Suppressor macrophage treated with lipopolysaccharide for 4 hours (primary cell): ENCODE results near the gene HILPDA.

Experiments used
- DNase-seq: peaks from one replicate; pipeline ENCODE4 v3.0.0-alpha.2; 2020

HILPDA gene, protein sequence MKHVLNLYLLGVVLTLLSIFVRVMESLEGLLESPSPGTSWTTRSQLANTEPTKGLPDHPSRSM

DNA sequence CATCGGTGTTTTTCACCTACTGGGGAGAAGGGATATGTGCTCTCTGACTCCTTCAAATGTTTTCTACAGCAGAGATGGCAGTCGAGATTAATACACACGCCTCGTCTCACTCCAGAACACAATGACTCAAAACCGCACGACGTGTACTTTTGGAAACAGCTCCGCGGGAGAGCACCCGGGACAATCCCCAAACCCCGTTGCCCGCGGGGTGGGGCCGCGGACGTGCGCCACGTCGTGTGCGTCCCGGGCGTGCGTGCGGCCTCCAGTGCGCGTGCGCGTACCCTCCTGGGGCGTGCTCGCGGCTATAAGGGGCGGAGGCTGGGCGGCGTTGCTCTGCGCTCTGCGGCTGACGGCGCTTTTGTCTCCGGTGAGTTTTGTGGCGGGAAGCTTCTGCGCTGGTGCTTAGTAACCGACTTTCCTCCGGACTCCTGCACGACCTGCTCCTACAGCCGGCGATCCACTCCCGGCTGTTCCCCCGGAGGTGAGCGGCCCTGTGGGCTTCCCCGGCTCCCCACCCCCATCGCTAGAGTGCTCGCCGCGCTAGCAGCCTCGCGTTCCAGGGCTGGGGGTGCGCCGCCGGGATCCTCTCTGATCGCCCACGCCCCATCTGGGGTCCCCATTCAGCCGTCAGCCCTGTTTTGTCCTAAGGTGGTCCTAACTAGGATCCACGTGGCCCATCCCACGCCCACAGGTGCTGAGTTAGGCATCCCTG lies at the start of gene HILPDA:
Gene HILPDA, plus strand, starts transcription at position 336 of the 712 bp plus-strand sequence. CDS start 1,391 bp downstream, outside the sequence.
- peak; percentile 99 for DNase-seq

DNA sequence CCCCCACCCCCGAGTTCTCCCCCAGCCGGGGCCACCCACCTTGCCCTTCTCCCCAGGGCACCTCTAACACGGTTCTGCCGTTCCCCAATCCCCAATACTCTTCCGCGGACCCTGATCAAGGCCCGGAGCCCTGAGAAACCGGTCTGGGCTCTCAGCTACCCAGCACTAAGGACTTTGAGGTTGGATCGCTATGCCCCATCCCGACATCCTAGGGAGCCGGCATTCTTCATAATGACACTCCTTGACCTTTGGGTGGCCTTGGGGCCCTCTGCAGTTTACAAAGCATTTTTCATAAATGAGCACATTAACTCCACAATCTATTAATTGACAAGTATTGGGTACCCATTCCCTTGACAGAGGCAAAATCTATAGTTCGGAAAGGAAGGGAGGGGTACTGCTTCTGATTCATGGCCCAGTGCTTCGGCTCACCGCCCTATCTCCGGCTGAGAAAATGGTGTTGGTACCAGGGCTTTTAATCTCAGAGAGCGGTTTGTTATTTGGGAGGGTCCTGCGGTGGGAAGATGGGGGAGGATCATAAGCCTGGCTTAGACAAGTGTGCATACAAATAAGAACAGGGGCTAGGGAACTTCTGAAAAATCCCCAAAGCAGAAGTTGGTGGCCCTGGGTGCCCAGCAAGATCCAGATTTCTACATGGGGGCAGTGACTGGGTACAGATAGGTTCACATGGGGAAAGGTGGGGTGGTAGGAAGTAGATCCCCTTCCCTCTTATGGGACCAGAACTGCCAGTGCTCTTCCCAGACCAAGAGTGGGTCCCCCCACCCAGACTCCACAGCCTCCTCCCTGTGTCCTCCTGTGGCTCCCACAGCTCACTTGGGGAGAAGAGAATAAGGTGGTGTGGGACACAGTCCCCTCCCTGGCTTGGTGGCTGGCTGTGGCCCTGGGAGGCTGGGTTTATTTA lies 49.1 kb upstream of the HILPDA start:
- DNase-seq, result peak; percentile 53

DNA sequence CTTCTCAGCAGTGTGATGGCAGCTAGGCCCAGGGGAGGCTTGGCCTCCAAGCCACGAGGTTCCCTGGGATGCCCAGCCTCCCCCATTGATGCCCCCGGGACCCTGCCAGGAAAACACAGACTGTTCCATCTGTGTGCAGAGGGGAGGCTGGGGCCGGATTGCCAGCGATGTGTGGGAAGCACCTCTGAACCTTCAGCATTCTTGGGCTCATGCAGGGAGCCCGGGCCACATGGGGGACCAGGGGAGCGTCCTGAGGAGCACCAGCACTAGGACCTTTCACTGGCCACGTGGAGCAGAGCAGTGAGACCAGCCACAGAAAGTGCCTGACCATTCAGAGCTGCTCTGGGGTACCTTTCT lies 48.5 kb upstream of the HILPDA start:
- DNase-seq, result no peak

DNA sequence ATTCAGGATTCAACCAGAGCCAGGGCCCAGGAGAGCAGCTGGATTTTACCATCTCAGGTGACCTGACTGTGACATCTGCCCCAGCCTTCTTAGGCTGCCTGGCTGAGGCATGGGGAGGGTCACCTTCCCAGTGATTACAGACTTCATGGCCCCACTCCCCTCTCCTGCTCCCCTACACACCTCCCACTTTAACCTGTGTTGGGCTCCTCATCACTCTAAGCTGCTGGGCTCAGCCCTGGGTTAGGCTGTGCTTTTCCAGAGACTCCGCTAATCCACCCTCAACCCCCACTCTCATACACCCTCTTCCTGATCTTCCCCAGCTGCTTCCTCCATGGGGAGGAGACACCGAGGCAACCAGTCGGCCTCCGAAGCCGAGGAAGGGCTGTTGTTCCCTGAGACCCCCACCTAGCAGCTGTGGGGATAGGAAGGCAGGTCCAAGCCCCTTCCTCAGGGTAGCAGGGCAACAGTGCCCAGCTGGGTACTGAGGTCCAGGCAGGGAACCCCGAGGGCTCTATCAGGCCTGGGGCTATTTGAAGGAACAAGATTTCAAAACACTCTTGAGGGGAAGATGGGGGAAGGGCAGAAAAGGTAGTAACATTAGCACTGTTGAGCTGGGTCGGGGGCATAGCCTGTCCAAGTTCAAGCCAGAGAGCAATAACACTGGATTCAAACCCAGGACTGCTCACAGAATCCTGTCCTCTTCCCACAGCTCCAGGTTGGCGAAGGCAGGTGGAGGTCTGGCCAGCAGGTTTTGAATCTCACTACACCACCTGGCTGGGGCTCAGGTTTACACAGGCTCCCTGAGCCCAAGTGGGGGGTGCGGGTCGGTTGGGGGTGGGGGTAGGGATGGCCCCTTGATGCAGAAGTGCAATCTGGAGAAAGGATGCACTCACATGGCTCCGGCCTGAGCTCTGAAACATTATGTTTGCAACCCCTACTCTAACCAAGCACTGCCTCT lies 47.6 kb upstream of the HILPDA start:
- DNase-seq, result no peak

DNA sequence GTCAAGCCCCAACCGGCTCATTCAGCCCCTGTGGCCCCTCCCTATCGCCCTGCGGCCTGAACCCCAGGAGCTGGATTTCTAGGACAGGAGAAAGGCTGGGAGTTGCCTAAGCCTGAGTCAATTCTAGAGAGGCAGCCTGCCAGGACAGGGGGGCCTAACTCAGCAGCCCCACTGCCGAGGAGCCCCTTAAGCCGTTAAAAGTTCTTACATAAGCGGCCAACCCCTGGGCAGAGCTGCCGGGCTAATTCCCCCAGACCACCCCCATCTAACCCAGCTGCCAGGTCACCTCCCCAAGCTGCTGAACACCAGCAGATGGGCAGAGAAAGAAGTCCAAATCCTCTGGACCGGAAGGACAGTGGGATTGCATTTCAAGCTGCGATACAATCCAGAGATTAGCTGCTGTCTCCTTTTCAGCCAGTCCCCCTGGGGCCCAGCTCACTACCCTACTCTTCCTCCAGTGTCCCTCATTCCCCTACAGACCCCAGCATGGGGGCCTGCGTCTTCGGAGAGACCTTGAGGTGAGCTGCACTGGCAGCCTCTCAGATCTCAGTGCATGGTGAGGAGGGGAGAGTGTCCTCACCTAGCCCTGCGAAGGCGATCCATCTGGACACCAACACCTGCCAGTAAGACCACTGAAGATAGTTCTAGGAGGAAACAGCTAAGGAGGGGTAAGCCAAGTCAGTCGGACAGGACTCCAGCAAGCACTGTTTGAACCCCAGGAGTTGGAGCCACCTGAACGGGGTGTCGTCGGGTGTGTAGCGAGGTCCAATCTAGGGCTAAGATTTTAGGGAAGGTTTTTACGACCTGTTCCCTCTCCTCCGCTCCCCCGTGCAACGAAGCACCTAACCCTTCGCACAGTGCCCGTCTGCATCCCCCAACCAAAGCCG lies 46.7 kb upstream of the HILPDA start:
- no peak for DNase-seq

DNA sequence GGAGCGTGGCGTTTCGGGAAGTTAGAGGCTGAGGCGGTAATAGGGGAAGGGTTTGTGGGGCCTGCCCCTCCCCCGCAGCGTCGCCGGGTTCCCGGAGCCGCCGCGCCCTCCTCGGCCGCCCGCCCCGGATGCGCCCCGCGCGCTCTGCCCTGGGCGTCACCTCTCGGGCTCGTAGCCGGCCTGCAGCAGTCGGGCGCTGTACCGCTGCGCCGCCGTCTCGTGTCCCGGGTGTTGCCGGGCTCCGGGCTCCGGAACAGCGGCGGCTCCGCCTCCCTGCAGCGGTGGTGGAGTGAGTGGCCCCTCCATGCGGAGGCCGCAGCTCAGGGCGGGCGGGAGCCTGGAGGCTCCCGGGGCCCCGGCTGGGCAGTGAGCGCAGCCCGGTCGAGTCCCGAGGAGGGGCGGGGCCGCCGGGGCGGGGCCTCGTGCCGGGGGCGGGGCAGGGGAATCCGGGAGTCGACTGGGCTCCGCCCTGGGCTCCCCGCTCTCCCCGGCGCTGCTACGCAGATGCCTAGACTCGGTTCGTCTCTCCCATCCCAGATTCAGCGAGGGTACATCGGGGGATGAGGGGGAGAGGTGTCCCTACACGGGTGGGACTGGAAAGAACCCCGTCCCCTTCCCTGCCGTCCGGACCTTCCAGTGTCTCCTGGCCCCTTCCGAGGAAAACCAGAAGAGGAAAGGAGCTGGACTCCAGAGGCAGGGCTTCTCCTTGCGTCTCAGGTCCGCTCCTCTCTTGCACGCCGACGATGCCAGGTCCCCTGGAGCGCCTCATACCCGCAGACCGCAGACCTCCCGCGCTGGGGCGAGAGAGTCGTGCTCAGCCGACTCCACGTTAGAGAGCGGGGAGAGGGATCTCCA lies 45.9 kb upstream of the HILPDA start, which contains the start of gene IMPDH1:
Gene IMPDH1, minus strand, starts transcription at position 387 of the 855 bp plus-strand sequence. Its CDS starts 81 bp downstream, at position 306.
- peak; percentile 86 for DNase-seq

DNA sequence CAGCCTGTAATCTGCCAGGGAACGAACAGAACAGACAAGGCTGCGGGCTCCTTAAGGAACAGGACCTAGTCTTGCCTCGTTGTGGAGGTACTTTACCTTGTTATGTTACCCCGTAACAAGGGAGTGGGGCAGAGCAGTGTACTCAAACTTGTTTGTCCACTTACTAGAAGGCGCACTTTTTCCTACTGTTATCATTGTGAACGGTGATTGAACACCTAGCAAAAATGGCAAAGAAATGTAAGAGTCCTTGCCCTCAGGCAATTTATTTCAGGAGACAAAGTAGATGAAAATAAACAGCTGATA lies 45.3 kb upstream of the HILPDA start:
- no peak for DNase-seq

DNA sequence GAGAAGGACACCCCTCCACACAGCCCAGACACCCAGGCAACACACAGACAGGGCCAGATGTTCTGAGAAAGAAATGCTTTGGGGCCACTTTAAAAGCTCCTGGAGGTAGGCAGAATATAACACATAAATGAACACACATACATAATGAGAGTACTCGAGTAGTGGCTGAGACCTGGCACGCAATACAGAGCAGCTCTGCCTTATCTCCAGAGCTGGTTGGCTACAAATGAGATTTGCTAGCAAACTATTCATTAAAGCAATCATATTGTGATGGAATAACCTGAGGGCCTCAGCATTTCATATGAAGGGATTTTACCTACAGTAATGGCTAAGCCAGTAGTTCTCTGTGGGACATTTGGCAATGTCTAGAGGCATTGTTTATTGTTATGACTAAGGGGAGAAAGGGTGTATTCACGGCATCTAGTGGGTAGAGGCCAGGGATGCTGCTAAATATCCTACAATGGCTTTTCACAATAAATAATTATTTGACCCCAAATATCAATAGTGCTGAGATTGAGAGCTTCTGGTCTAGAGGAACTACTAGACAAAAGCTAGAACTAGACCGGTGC lies 40.4 kb upstream of the HILPDA start:
- DNase-seq, result no peak

DNA sequence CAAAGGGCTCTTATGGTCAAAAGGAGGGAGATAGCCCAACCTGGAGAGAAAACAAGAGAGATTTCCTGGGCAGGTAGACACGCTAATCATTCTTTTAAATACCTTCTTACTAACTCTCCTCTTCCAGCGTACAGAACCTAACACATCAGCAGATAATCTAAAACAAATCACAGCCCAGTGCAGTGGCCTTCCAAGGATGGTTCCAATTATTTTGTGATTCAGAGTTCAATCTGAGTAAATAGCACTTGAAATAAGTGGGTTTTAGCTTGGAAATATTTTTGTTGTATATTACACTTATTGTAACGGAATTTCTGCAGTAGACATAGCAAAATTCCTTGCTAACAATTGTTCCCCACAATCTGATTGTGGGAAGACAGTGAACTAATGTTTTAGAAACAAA lies 38.6 kb upstream of the HILPDA start:
- no peak for DNase-seq

DNA sequence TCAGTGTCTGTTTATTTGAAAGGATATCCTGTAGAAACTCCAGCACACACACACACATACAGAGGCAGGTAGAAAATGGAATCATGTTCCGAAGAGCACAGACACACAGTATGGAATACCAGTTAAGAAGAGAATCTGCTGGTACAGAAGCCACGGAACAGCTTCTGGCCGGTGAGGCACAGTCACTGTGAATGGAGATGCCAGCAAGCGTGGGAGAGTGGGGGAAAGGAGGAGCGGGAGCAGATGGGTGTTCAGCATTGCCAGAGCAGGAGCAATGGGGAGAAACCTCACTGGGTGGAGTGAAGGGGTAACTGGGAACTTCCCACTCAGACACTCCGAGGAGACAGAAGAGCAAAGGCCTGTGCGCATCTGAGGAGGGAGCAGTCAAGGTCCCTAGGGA lies 36.4 kb upstream of the HILPDA start:
- no peak for DNase-seq

DNA sequence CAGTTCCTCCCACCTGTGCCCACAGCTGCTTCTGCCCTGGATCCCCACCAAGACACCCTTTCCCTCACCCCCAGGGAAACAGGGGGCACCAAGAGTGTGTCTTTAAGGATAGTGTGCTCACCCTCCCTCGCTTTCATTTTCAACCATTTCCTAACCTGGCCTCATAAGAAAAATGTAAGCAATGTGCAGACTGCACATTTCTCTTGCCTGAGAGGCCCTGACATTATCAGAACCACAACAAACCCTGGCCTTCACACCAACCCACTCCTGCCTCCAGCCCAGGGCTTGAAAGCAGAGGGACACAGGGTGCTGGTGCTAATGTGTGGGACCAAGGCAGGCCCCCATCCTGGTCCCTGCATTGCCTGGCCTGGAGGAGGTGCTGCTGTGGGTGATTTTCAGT lies 34.9 kb upstream of the HILPDA start:
- no peak for DNase-seq

DNA sequence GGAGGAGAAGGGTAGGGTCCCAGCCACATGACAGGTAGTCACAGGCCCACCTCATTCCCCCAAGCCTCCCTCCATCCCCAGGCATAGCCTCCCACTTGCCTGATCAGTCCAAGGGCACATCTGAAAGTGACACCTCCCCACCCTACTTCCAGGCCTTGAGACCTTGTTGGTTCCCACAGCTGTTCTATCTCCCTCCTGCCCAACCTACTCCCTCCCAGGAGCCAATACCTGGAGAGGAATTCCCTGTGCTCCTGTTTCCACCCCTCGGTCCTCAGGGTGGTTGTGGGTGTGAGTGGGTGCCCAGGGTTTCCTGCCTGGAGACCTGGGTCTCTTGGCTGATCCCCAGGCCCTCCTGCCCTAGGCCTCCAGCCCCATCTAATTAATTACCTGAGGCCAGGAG lies 34.3 kb upstream of the HILPDA start:
- no peak for DNase-seq

DNA sequence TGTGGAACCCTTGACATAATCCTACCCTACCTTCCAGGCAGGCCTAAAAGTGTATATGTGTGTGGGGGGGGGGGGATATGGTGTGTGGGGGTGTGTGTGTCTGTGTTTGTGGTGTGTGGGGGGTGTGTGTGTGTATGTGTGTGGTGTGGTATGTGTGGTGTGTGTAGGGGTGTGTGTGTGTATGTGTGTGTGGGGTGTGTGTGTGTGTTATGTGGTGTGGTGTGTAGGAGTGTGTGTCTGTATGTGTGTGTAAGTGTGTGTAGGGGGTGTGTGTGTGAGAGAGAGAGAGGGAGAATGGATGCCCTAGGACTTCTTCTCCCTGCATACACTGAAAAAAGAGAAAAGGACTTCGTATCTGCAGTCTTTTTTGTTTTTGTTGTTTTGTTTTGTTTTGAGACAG lies 33.6 kb upstream of the HILPDA start:
- DNase-seq, result no peak

DNA sequence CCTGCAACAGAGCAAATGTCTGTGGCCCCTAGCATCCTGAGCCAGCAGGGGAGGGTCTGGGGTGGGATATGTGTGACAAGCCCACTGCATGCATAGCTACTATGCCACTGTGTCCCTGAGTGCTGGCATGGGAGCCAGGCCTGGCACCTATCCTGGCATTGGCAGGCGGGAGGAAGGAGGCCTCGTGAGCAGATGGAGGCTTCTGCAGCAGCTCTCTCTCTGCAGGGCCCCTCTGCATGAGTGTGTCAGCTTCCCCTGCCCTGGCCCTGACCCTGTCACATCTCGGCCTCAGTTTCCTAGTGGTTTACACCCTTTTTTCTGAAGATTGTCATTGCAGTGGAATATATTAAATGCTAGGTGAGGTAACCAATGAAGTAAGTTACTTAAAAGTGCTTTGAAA lies 32.8 kb upstream of the HILPDA start:
- DNase-seq, result no peak

DNA sequence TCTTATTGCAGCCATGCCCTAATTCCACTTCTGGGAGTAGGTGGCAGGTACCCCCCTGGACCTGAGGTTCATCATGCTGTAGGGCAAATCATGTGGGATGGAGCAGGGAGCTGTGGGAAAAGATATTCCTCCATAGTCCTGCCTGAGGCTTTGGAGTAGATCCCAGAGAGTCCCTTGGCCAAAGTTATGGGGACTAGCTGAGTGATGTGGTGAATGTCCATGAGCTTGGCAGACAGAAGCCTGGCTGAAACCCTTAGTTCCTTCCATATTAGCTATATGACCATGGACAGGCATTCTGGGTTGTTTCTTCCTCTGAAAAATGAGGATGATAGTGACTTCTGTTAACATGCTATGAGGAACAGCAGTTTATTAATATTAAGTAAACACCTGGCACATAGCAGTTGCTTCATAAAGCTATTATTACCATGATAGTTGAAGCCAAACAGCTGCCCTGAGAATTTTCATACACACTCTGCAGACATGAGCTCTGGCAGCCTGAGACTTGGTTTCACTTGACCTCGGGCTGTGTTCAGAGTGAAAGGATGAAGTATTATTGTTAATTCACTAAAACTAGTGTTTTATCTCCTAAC lies 30.9 kb upstream of the HILPDA start:
- DNase-seq, result no peak

DNA sequence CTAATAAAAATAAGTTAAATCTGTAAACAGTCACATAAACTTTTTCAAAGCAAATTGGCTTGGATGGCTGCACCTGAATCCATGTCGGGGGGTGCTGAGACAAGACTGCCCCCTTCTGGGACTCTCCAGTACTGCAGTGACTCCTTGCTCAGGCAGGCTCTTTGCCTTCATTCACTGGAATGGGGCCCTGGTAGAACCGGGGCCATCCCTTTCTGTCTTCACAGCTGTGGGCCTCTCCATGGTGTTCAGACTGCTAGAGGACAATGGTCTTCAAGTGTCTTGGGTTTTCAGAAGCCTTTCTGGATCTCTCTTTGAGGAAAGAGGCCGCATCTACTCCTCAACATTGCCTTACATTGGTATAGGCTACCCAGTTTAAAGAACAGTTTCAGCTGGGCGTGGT lies 29.8 kb upstream of the HILPDA start:
- peak; percentile 83 for DNase-seq

DNA sequence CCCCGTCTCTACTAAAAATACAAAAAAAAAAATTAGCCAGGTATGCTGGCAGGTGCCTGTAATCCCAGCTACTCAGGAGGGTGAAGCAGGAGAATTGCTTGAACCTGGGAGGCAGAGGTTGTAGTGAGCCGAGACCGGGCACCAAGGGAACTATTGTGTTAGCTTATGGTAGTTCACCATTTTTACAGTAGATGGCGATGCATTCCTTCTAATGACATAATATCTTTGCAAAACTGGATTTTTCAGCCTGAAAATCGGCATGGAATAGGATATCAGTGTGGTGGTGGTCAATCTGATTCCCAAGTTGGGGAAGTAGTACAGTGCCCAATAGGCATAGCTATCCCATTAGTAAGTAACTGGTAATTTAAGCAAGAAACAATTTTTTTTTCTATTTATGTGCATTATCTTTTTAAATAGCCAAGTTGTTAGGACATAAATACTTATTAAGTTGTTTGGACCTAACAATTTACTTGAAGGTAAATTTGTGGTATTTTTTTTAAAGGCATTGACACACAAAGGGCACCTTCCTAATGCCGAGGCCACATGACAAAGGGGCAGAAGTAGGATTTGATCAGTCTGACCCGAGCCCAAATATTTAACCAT lies 28.3 kb upstream of the HILPDA start:
- DNase-seq, result peak; percentile 82

DNA sequence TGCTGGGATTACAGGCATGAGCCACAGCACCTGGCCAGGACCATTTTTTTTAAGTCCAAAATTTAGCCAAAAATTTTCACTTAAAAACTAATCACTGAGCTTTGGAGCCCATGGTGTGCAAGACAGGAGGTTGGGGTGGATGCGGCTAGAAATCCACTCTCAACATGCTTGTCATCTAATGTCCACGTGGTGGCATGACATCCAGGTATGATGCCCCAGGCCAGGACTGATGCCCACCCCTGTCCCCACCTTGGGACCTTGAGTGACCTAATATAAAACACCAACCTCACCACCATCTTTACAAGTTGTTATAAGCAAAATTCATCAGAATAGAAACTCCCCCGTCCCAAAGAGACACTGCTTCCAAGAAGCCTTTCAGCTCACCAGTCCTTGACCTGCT lies 25.5 kb upstream of the HILPDA start:
- no peak for DNase-seq

DNA sequence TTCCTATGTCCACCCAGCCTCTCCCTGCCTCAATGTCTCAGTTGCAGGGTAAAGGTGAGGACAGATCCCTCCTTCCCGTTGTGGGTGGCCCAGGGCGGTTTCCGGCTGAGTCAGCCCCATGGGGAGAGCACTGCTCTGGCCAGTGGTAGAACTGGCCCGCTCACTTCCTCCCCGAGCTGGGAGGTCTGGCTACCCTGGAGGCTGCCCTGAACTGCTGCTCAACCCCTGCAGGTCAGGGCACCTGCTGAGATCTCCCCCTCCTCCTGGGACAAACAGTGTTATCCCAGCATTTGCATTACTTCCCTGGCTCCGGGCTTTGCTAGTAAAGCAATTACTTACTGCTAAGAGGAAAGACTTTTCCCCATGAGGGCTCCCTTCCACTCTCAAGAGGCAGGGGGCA lies 24.5 kb upstream of the HILPDA start:
- DNase-seq, result no peak

DNA sequence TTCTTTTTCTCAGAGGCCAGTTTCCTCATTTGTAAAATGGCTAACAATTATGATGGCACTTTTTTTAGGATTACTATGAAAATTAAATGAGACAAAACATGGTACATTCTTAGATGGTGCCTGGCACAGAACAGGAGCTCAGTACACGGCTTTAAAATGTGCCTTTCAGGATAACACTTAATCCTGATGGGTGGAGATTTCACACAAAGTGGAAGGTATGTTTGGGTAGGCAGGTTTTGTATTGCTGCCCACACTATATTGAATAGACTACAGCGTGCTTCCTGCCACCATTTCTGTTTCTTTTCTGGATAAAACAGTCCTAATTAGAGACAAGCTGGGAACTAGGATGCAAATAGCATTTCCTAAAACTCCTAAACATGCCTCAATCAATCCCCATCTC lies 23.9 kb upstream of the HILPDA start:
- DNase-seq, result no peak
